Measurements from ENCODE around the gene GPSM3.
"Not testable (repeated sequence)": the region's sequence is repeated elsewhere in the genome, so short reads cannot be mapped to it uniquely, and the experiment has no call there.

DNA sequence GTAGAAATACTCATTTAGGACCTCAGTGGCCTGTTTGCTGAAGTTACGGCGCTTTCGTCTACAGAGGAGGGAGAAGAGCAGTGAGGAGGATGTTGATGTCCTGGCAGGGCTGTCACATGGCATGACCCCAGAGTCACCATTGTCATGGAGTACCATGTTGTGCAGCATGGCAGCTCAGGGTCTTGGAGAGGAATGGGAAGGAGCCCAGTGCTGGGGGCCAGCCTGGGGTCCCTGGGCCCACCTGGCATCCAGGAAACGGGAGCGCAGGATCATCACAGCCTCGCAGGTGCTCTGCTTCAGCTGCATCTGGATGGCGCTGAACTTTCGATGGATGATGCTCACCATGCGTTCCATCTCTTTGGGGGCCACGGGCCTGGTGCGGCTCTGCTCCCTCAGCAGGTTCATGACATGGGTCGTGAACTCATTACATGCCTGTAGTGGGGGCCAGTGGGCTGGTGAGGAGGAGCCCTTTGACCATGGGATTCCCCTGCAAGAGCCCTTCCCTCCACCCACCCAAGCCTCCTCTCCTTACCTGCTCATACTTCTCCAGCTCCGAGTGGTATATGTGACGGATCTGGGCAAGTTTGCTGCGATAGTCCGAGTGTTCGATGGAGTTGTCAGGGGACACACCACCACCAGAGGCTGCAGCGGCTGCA lies 4.6 kb downstream of the GPSM3 start:
- TF ChIP-seq, protein P1, sequence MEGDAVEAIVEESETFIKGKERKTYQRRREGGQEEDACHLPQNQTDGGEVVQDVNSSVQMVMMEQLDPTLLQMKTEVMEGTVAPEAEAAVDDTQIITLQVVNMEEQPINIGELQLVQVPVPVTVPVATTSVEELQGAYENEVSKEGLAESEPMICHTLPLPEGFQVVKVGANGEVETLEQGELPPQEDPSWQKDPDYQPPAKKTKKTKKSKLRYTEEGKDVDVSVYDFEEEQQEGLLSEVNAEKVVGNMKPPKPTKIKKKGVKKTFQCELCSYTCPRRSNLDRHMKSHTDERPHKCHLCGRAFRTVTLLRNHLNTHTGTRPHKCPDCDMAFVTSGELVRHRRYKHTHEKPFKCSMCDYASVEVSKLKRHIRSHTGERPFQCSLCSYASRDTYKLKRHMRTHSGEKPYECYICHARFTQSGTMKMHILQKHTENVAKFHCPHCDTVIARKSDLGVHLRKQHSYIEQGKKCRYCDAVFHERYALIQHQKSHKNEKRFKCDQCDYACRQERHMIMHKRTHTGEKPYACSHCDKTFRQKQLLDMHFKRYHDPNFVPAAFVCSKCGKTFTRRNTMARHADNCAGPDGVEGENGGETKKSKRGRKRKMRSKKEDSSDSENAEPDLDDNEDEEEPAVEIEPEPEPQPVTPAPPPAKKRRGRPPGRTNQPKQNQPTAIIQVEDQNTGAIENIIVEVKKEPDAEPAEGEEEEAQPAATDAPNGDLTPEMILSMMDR (IDR thresholded peaks at IDR 0.05; ENCODE audit: low read depth, low read length, missing input control) = not testable (repeated sequence)
- TF ChIP-seq, protein P2, sequence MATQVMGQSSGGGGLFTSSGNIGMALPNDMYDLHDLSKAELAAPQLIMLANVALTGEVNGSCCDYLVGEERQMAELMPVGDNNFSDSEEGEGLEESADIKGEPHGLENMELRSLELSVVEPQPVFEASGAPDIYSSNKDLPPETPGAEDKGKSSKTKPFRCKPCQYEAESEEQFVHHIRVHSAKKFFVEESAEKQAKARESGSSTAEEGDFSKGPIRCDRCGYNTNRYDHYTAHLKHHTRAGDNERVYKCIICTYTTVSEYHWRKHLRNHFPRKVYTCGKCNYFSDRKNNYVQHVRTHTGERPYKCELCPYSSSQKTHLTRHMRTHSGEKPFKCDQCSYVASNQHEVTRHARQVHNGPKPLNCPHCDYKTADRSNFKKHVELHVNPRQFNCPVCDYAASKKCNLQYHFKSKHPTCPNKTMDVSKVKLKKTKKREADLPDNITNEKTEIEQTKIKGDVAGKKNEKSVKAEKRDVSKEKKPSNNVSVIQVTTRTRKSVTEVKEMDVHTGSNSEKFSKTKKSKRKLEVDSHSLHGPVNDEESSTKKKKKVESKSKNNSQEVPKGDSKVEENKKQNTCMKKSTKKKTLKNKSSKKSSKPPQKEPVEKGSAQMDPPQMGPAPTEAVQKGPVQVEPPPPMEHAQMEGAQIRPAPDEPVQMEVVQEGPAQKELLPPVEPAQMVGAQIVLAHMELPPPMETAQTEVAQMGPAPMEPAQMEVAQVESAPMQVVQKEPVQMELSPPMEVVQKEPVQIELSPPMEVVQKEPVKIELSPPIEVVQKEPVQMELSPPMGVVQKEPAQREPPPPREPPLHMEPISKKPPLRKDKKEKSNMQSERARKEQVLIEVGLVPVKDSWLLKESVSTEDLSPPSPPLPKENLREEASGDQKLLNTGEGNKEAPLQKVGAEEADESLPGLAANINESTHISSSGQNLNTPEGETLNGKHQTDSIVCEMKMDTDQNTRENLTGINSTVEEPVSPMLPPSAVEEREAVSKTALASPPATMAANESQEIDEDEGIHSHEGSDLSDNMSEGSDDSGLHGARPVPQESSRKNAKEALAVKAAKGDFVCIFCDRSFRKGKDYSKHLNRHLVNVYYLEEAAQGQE (IDR thresholded peaks at IDR 0.05) = not testable (repeated sequence)
- TF ChIP-seq YY1 (IDR thresholded peaks at IDR 0.05); HNF4G (IDR thresholded peaks at IDR 0.05); GABPA (IDR thresholded peaks at IDR 0.05 in 1 of 2, conservative IDR thresholded peaks at IDR 0.05 in 1 of 2); TAF1 (conservative IDR thresholded peaks at IDR 0.05); JUND (IDR thresholded peaks at IDR 0.05); RAD21 (IDR thresholded peaks at IDR 0.05); EGR1 (IDR thresholded peaks at IDR 0.05; ENCODE audit: low read depth in 2 of 2); RXRA (IDR thresholded peaks at IDR 0.05); FOXA1 (IDR thresholded peaks at IDR 0.05); FOXA2 (IDR thresholded peaks at IDR 0.05): not testable (repeated sequence)
- TF ChIP-seq, protein P3, sequence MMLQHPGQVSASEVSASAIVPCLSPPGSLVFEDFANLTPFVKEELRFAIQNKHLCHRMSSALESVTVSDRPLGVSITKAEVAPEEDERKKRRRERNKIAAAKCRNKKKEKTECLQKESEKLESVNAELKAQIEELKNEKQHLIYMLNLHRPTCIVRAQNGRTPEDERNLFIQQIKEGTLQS (IDR thresholded peaks at IDR 0.05) = not testable (repeated sequence)
- TF ChIP-seq, protein P4, sequence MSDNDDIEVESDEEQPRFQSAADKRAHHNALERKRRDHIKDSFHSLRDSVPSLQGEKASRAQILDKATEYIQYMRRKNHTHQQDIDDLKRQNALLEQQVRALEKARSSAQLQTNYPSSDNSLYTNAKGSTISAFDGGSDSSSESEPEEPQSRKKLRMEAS (IDR thresholded peaks at IDR 0.05) = not testable (repeated sequence)

All from liver (tissue), 3 donors.